Mononuclear cell (primary cell): ENCODE measurements around the gene SSBP3. TPM values are rescaled to one million over a fixed set of nuclear protein-coding genes. Genes with fewer than 3 reads are reported as not detected.
A peak's percentile ranks its signal among the peaks of the same experiment; 100 is the strongest.

Experiments
- H3K27me3 ChIP-seq: 2 replicates; pipeline ENCODE4 v1.6.0; 2011; ENCODE audit warnings: low read length, control low read depth; ENCODE audit not compliant: insufficient read depth
- H3K4me1 ChIP-seq: 2 replicates; pipeline ENCODE4 v1.5.1; 2011; ENCODE audit warnings: mild to moderate bottlenecking, low read length, control low read depth; ENCODE audit not compliant: insufficient read depth
- H3K4me3 ChIP-seq: 2 replicates; pipeline ENCODE4 v1.5.1; 2011; ENCODE audit warnings: mild to moderate bottlenecking, low read length, moderate library complexity
- H3K9me3 ChIP-seq: 2 replicates; pipeline ENCODE4 v1.5.1; 2011; ENCODE audit warnings: low read depth, mild to moderate bottlenecking, control low read depth, low read length
- total RNA-seq: library from RNA; depleted of rRNA; stranded (reverse); fragments of >200 nt; gene quantifications from one replicate; pipeline ENCODE4 v1.2.3, GENCODE V29; 2012

SSBP3 gene
- total RNA-seq, 1 donor: 20.8 TPM

- no peaks in the 10 kb centered on the region for H3K27me3 ChIP-seq
- no peaks in the 10 kb centered on the region for H3K9me3 ChIP-seq
- peaks cover 23% of the 10 kb centered on the region for H3K4me1 ChIP-seq
- peak within 1 kb of the TSS; percentile 72 for H3K4me3 ChIP-seq
Measured at GRCh38 chr1:54199765-54200518, 206.3 kb downstream of the SSBP3 start, which contains the start of the genes CYB5RL and MRPL37. Gene CYB5RL, minus strand, starts transcription at chr1:54200030. Its CDS starts 4,414 bp downstream, at chr1:54195616. Gene MRPL37, plus strand, starts transcription at chr1:54200167. Its CDS starts 77 bp downstream, at chr1:54200244.

- H3K9me3 ChIP-seq: no peaks in the 10 kb centered on the region
- H3K4me1 ChIP-seq: peaks cover 23% of the 10 kb centered on the region
- no peaks in the 10 kb centered on the region for H3K27me3 ChIP-seq
- H3K4me3 ChIP-seq: peak overlapping the region; percentile 72
Measured at GRCh38 chr1:54199151-54199764, 206.9 kb downstream of the SSBP3 start.

DNA sequence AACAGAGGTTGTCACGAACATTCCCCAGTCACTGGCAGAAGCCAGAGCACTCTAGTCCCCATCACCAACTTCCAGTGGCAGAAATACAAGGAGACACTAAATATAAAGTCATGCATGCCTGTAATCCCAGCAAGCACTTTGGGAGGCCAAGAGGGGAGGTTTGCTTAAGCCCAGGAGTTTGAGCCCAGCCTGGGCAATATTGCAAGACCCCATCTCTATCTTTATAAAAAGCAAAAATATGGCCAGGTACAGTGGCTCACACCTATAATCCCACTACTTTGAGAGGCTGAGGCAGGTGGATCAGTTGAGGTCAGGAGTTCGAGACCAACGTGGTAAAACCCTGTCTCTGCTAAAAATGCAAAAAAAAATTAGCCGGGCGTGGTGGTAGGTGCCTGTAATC lies 212.7 kb downstream of the SSBP3 start:
- H3K4me3 ChIP-seq: no peak overlapping the region
- H3K27me3 ChIP-seq: no peaks in the 10 kb centered on the region
- no peaks in the 10 kb centered on the region for H3K4me1 ChIP-seq
- no peaks in the 10 kb centered on the region for H3K9me3 ChIP-seq

DNA sequence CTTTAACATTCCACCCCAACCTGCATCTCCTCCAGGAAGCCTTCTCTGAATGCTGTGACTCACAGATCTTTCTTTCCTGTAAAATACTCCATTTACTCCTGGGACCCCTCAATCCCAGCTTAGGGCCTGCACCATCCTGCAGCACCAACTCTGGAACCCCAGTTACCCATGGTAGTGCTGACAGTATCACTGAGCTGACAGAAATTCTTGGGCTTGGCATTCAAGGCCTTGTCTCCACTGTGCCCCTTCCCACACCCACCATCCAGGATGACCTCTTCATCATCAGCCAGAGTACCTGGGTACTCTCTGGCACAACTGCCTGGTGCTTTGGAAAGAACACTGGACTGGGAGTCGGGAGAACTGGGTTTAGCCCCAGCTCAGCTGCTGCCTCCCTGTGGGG lies 214.7 kb downstream of the SSBP3 start:
- Histone ChIP-seq H3K4me1 (no peaks in the 10 kb centered on the region), H3K9me3 (no peaks in the 10 kb centered on the region), H3K27me3 (no peaks in the 10 kb centered on the region), H3K4me3 (no peak overlapping the region)

DNA sequence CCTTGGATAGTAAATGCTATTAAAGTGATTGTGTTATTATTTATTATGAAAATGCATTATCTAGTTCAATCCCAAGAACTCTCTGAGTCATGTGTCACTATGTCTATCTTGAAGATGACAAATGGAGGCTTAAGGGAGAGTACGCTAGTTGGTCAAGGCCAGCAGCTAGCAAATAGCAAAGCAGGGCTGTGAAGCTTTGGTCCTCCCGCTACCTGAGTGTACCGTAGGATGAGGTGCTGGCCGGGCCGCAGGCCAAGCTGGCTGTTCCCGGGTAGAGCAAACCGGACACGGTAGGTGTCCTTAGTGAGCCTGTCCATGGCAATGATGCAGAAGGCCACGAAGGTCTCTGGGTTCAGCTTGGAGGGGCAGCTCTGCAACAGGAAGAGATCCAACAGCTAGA lies 215.7 kb downstream of the SSBP3 start:
- Histone ChIP-seq H3K27me3 (no peaks in the 10 kb centered on the region), H3K4me3 (no peak overlapping the region), H3K4me1 (no peaks in the 10 kb centered on the region), H3K9me3 (no peaks in the 10 kb centered on the region)

GRCh38 chr1:54188291-54188690 lies 217.9 kb downstream of the SSBP3 start:
- Histone ChIP-seq H3K27me3 (no peaks in the 10 kb centered on the region), H3K9me3 (no peaks in the 10 kb centered on the region), H3K4me1 (no peaks in the 10 kb centered on the region), H3K4me3 (no peak overlapping the region)

- no peaks in the 10 kb centered on the region for H3K9me3 ChIP-seq
- H3K4me3 ChIP-seq: no peak overlapping the region
- no peaks in the 10 kb centered on the region for H3K4me1 ChIP-seq
- H3K27me3 ChIP-seq: no peaks in the 10 kb centered on the region
Measured at GRCh38 chr1:54186056-54186455, 220.1 kb downstream of the SSBP3 start.

GRCh38 chr1:54180701-54181360 lies 225.4 kb downstream of the SSBP3 start:
- Histone ChIP-seq H3K9me3 (no peaks in the 10 kb centered on the region), H3K27me3 (no peaks in the 10 kb centered on the region), H3K4me1 (no peaks in the 10 kb centered on the region), H3K4me3 (no peak overlapping the region)

- no peaks in the 10 kb centered on the region for H3K4me1 ChIP-seq
- H3K4me3 ChIP-seq: no peak overlapping the region
- H3K27me3 ChIP-seq: no peaks in the 10 kb centered on the region
- H3K9me3 ChIP-seq: no peaks in the 10 kb centered on the region
Measured at GRCh38 chr1:54178296-54179070, 227.7 kb downstream of the SSBP3 start.

GRCh38 chr1:54177726-54178125 lies 228.5 kb downstream of the SSBP3 start:
- no peak overlapping the region for H3K4me3 ChIP-seq
- no peaks in the 10 kb centered on the region for H3K9me3 ChIP-seq
- no peaks in the 10 kb centered on the region for H3K4me1 ChIP-seq
- H3K27me3 ChIP-seq: no peaks in the 10 kb centered on the region

- Histone ChIP-seq H3K9me3 (no peaks in the 10 kb centered on the region), H3K4me3 (no peak overlapping the region), H3K27me3 (no peaks in the 10 kb centered on the region), H3K4me1 (no peaks in the 10 kb centered on the region)
Measured at GRCh38 chr1:54176621-54177327, 229.4 kb downstream of the SSBP3 start.

Other genes with a start within 250 kb of the SSBP3 start
- gene CYB5RL, start 206.4 kb downstream of the SSBP3 start, total RNA-seq: 1.0 TPM
- gene MRPL37, start 206.2 kb downstream of the SSBP3 start, total RNA-seq: 28.5 TPM
- gene ACOT11, start 141.8 kb upstream of the SSBP3 start, total RNA-seq: 0.42 TPM
- not detected for gene FAM151A, start 217.1 kb upstream of the SSBP3 start, total RNA-seq
- 0.42 TPM for gene MROH7, start 235.4 kb upstream of the SSBP3 start, total RNA-seq